ENCODE measurements around the gene PBX1. TPM values are rescaled to one million over a fixed set of nuclear protein-coding genes. Genes with fewer than 3 reads are reported as not detected.

Gene PBX1
- total and polyA plus RNA-seq, 2 experiments from 2014 or later, result 9.7 to 38.8 TPM

DNA sequence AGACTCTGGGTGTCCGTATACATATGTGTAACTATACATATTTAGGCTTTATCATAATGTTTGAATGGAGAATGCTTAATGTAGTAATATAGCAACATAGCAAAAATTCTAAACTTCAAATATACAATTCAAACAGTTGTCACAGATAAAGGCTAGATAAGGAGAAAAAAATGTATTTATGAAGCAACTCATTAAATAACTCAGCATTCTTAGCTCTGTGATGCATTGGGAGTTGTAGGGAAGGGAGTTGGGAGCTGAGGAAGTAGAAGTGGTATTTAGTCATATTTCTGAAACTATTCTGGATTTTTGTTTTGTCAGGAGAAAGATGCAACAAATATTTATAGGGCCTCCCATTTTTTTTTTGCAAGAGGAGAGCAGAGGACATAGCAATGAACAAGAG, 197.8 kb downstream of the PBX1 start:
- H3K9me2 ChIP-seq (ENCODE audit: insufficient read depth), result no peaks in the 10 kb centered on the region
- no peak overlapping the region for H3K4me2 ChIP-seq (ENCODE audit: unreplicated experiment)
- peaks cover 12% of the 10 kb centered on the region for H3F3A ChIP-seq (ENCODE audit: insufficient read depth)
- no peaks in the 10 kb centered on the region for H4K20me1 ChIP-seq (ENCODE audit: insufficient read depth)
- H3K27me3 ChIP-seq (replicated peaks; ENCODE audit: insufficient read depth), result no peaks in the 10 kb centered on the region
- H3K4me1 ChIP-seq (ENCODE audit: insufficient read depth), result peaks cover 44% of the 10 kb centered on the region
- H2AFZ ChIP-seq, result no peak overlapping the region
- H3K27ac ChIP-seq, result no peak overlapping the region
- in situ Hi-C loops (cut with MboI), result no loop called here
- WGBS, 2 experiments (ENCODE audit: low coverage in 1 of 2, low lambda C conversion rate in 2 of 2, missing lambda C conversion rate in 2 of 2), result 94 to 100% methylated on average over 1 of the region's 1 CpG
- H3K4me3 ChIP-seq, result no peak overlapping the region
- TF ChIP-seq EZH2 (IDR thresholded peaks at IDR 0.05; ENCODE audit: insufficient read depth, poor library complexity, severe bottlenecking) (no peak), EZH2phosphoT487 (IDR thresholded peaks at IDR 0.05; ENCODE audit: insufficient read depth, low read depth) (no peak)
- peaks cover 84% of the 10 kb centered on the region for H3K79me2 ChIP-seq (ENCODE audit: insufficient read depth)
- no peaks in the 10 kb centered on the region for H3K9me3 ChIP-seq (ENCODE audit: low read depth)
- H3K36me3 ChIP-seq (ENCODE audit: low read depth), result no peaks in the 10 kb centered on the region
- DNase-seq, result no peak
- H3K9ac ChIP-seq, result no peak overlapping the region

DNA sequence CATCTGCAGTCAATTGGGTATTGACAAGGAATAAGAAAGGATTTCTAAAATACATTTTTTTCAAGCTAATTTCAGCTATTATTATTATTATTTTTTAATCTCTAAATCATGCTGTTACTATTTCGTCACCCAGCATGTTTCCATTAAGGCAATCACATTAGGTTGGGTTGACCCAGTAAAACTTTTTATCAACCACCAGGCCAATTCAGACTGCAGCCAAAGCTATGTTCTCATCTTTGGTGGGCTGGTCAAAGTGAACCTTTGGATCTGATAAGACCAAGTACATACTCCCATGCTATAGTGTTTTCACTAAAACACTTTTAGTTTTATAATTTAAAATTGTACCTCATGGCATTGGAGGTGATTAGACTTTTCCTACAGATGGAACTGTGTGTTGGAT, 198.6 kb downstream of the PBX1 start:
- Histone ChIP-seq H3K4me2 (ENCODE audit: unreplicated experiment) (no peak overlapping the region), H3F3A (ENCODE audit: insufficient read depth) (peaks cover 12% of the 10 kb centered on the region), H3K79me2 (ENCODE audit: insufficient read depth) (peaks cover 84% of the 10 kb centered on the region), H3K4me1 (ENCODE audit: insufficient read depth) (peaks cover 43% of the 10 kb centered on the region), H3K9me3 (ENCODE audit: low read depth) (no peaks in the 10 kb centered on the region), H3K27me3 (replicated peaks; ENCODE audit: insufficient read depth) (no peaks in the 10 kb centered on the region), H3K9me2 (ENCODE audit: insufficient read depth) (no peaks in the 10 kb centered on the region), H3K4me3 (no peak overlapping the region), H3K9ac (no peak overlapping the region), H2AFZ (no peak overlapping the region), H4K20me1 (ENCODE audit: insufficient read depth) (no peaks in the 10 kb centered on the region), H3K27ac (no peak overlapping the region), H3K36me3 (ENCODE audit: low read depth) (no peaks in the 10 kb centered on the region)
- 56 to 71% methylated on average over 1 of the region's 1 CpG for WGBS, 2 experiments (ENCODE audit: low coverage in 1 of 2, low lambda C conversion rate in 2 of 2, missing lambda C conversion rate in 2 of 2)
- no peak for DNase-seq
- no peak for TF ChIP-seq EZH2phosphoT487 (IDR thresholded peaks at IDR 0.05; ENCODE audit: insufficient read depth, low read depth)
- TF ChIP-seq EZH2 (IDR thresholded peaks at IDR 0.05; ENCODE audit: insufficient read depth, poor library complexity, severe bottlenecking), result no peak
- in situ Hi-C loops (cut with MboI), result no loop called here

DNA sequence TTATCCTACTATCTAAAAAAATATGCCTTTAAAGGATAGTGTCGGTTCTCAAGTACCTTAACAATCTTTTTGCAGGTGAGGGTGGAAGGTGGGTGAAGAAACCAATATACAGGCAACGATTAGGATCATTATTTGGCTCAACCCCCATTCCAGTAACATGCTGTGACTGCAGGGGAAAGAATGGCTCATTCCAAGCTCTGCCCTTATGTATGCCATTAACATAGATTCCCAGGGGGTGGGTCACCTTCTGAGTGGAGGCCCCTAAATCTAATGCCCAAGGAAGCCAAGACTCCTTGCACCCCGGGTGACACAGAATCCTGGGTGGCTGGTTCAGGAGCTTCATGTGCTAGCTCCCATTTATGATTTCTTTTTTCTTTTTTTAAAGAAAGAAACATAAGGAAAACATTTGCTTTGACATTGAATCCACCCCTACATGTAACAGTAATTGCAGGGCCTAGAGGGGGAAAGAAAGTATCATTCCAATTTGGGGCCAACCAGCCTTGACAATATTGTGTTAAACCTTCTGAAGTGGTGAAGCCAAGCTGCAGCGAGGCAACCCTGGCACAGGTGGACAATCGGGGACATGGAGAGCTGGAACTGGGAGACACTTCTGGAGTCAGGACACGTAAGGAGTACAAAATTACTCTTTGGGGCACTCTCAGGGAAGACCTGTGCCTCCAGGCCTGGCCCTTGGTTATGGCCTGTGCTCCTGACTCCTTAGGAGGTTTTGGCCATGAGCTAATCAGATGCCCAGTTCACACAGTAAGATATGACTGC, 200.3 kb downstream of the PBX1 start:
- Histone ChIP-seq H3K27me3 (replicated peaks; ENCODE audit: insufficient read depth) (no peaks in the 10 kb centered on the region), H2AFZ (no peak overlapping the region), H3K4me3 (no peak overlapping the region), H3K27ac (0 out of 2 replicates have a peak overlapping the region, but pooled peaks have one; percentile 55), H4K20me1 (ENCODE audit: insufficient read depth) (no peaks in the 10 kb centered on the region), H3K4me1 (ENCODE audit: insufficient read depth) (peaks cover 37% of the 10 kb centered on the region), H3K9me2 (ENCODE audit: insufficient read depth) (no peaks in the 10 kb centered on the region), H3K9me3 (ENCODE audit: low read depth) (no peaks in the 10 kb centered on the region), H3K36me3 (ENCODE audit: low read depth) (no peaks in the 10 kb centered on the region), H3K9ac (no peak overlapping the region), H3F3A (ENCODE audit: insufficient read depth) (peaks cover 23% of the 10 kb centered on the region), H3K4me2 (ENCODE audit: unreplicated experiment) (no peak overlapping the region), H3K79me2 (ENCODE audit: insufficient read depth) (peaks cover 84% of the 10 kb centered on the region)
- 47 to 48% methylated on average over 6 of the region's 6 CpGs for WGBS, 2 experiments (ENCODE audit: low coverage in 1 of 2, low lambda C conversion rate in 2 of 2, missing lambda C conversion rate in 2 of 2)
- DNase-seq, result no peak
- in situ Hi-C loops (cut with MboI), result no loop called here
- TF ChIP-seq EZH2phosphoT487 (IDR thresholded peaks at IDR 0.05; ENCODE audit: insufficient read depth, low read depth) (no peak), EZH2 (IDR thresholded peaks at IDR 0.05; ENCODE audit: insufficient read depth, poor library complexity, severe bottlenecking) (no peak)

GRCh38 chr1:164759979-164760469, 201.0 kb downstream of the PBX1 start:
- WGBS, 2 experiments (ENCODE audit: low coverage in 1 of 2, low lambda C conversion rate in 2 of 2, missing lambda C conversion rate in 2 of 2), result 49 to 54% methylated on average over 7 of the region's 7 CpGs

More at GRCh38 chr1:164759979-164760469, 201.0 kb downstream of the PBX1 start:
- peak; percentile 50 for DNase-seq
- H3K27me3 ChIP-seq (replicated peaks; ENCODE audit: insufficient read depth), result no peaks in the 10 kb centered on the region
- in situ Hi-C loops (cut with MboI), result no loop called here
- peak overlapping the region; percentile 55 for H3K27ac ChIP-seq
- H3K9me2 ChIP-seq (ENCODE audit: insufficient read depth), result no peaks in the 10 kb centered on the region
- peak overlapping the region; percentile 42 for H3K9ac ChIP-seq
- H3K4me2 ChIP-seq (ENCODE audit: unreplicated experiment), result peak overlapping the region; percentile 66
- TF ChIP-seq EZH2phosphoT487 (IDR thresholded peaks at IDR 0.05; ENCODE audit: insufficient read depth, low read depth), result no peak
- TF ChIP-seq EZH2 (IDR thresholded peaks at IDR 0.05; ENCODE audit: insufficient read depth, poor library complexity, severe bottlenecking), result no peak
- peak overlapping the region; percentile 25; the same call in 1 of the 2 replicates for H2AFZ ChIP-seq
- peaks cover 30% of the 10 kb centered on the region for H3F3A ChIP-seq (ENCODE audit: insufficient read depth)
- H3K4me3 ChIP-seq, result peak overlapping the region; percentile 49; the same call in 1 of the 2 replicates
- H3K79me2 ChIP-seq (ENCODE audit: insufficient read depth), result peaks cover 84% of the 10 kb centered on the region
- H3K9me3 ChIP-seq (ENCODE audit: low read depth), result no peaks in the 10 kb centered on the region
- H4K20me1 ChIP-seq (ENCODE audit: insufficient read depth), result no peaks in the 10 kb centered on the region
- peaks cover 37% of the 10 kb centered on the region for H3K4me1 ChIP-seq (ENCODE audit: insufficient read depth)
- H3K36me3 ChIP-seq (ENCODE audit: low read depth), result no peaks in the 10 kb centered on the region
